PC-9 (cell line): ENCODE data around the gene PARN. TPM values are rescaled to one million over a fixed set of nuclear protein-coding genes. Genes with fewer than 3 reads are reported as not detected.

ENCODE experiments used
- BruUV-seq: library from RNA; stranded (reverse); fragments of 400-500 nt; replicated peaks from 2 replicates; lab custom pipeline; 2021; lab: Mats Ljungman, UMichigan
- CTCF ChIA-PET: fragments of 300-600 bp; sonication (Branson Sonifier 250); formaldehyde crosslinking; loops from one replicate; lab custom pipeline; 2022; ENCODE audit warnings: antibody characterized with exemption; lab: Charles Lee
- POLR2A ChIA-PET: fragments of 300-600 bp; sonication (Branson Sonifier 250); formaldehyde crosslinking; loops from one replicate; lab custom pipeline; 2022; ENCODE audit warnings: antibody characterized with exemption; ENCODE audit not compliant: unreplicated experiment; lab: Charles Lee
- DNase-seq, 2 experiments: peaks; one replicate each; pipeline versions ENCODE4 v3.0.0 to v3.0.0-alpha.2; 2015 to 2022; ENCODE audit warnings: mixed read lengths in 1 of 2
- H2AFZ ChIP-seq: fragments of 200-600 bp; sonication (generic); 2 replicates; pipeline ENCODE4 v1.8.1; 2017; ENCODE audit warnings: antibody characterized with exemption
- H3F3A ChIP-seq: fragments of 200-600 bp; sonication (generic); 2 replicates; pipeline ENCODE4 v1.8.1; 2017; ENCODE audit warnings: antibody characterized with exemption, mild to moderate bottlenecking, low read depth; ENCODE audit not compliant: insufficient read depth
- H3K27ac ChIP-seq: fragments of 200-600 bp; sonication (generic); 2 replicates; pipeline ENCODE4 v1.6.1; 2016; ENCODE audit warnings: mixed run types
- H3K27me3 ChIP-seq: fragments of 200-600 bp; sonication (generic); 2 replicates; pipeline ENCODE4 v1.6.1; 2016; ENCODE audit warnings: low read depth, mixed run types; ENCODE audit not compliant: insufficient read depth
- H3K36me3 ChIP-seq: fragments of 200-600 bp; sonication (generic); 2 replicates; pipeline ENCODE4 v1.6.1; 2016; ENCODE audit warnings: low read depth, mixed run types
- H3K4me1 ChIP-seq: fragments of 200-600 bp; sonication (generic); replicated peaks from 2 replicates; pipeline ENCODE4 v1.6.1; 2016; ENCODE audit warnings: mixed run types; ENCODE audit not compliant: insufficient read depth
- H3K4me2 ChIP-seq: fragments of 200-600 bp; sonication (generic); 2 replicates; pipeline ENCODE4 v1.6.1; 2017; ENCODE audit warnings: mixed run types
- H3K4me3 ChIP-seq: fragments of 200-600 bp; sonication (generic); 2 replicates; pipeline ENCODE4 v1.6.1; 2016; ENCODE audit warnings: mixed run types
- H3K79me2 ChIP-seq: fragments of 200-600 bp; sonication (generic); 2 replicates; pipeline ENCODE4 v1.6.1; 2017; ENCODE audit warnings: low read depth, mixed run types
- H3K9me2 ChIP-seq: fragments of 200-600 bp; sonication (generic); 2 replicates; pipeline ENCODE4 v1.8.1; 2017; ENCODE audit warnings: mild to moderate bottlenecking; ENCODE audit not compliant: insufficient read depth
- H3K9me3 ChIP-seq: fragments of 200-600 bp; sonication (generic); 2 replicates; pipeline ENCODE4 v1.8.1; 2016; ENCODE audit warnings: low read depth; ENCODE audit not compliant: insufficient read depth
- H4K20me1 ChIP-seq: fragments of 200-600 bp; sonication (generic); 2 replicates; pipeline ENCODE4 v1.8.1; 2017; ENCODE audit not compliant: insufficient read depth
- CTCF ChIP-seq: fragments of 200-600 bp; sonication (generic); conservative IDR thresholded peaks from 2 replicates; pipeline ENCODE4 v1.6.1; 2017; ENCODE audit warnings: mixed run types, antibody characterized with exemption, mild to moderate bottlenecking, moderate library complexity
- EZH2 ChIP-seq: fragments of 200-600 bp; sonication (generic); IDR thresholded peaks from 2 replicates; pipeline ENCODE4 v1.8.0; 2017; ENCODE audit warnings: antibody characterized with exemption, low read depth
- intact Hi-C: fragments of 100-400 bp; cut with micrococcal nuclease; formaldehyde crosslinking; loops from one replicate; pipeline ENCODE4 v1.10.0; 2022; ENCODE audit not compliant: unreplicated experiment
- total RNA-seq: library from RNA; stranded (reverse); gene quantifications from 2 replicates; pipeline ENCODE4 v1.2.3, GENCODE V29; 2021

Gene PARN
- total RNA-seq, 1 experiment from 2014 or later = 53.0 TPM

DNA sequence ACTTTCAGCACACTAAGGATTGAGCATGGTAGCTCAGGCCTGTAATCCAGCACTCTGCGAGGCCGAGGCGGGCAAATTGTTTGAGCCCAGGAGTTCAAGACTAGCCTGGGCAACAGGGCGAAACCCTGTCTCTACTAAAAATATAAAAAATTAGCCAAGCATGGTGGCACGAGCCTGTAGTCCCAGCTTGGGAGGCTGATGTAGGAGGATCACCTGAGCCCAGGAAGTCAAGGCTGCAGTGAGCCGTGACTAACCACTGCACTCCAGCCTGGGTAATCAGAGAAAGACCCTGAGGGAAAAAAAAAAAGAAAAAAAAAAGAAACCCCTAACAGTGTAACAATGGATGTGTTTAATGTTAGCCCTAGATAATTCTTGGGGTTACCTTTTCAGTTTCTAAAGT is 24.0 kb downstream of the PARN start:
- intact Hi-C loops = no loop called here
- Histone ChIP-seq H3K27ac (no peak overlapping the region), H3K9me2 (no peaks in the 10 kb centered on the region), H3K27me3 (no peaks in the 10 kb centered on the region), H3K9me3 (no peaks in the 10 kb centered on the region), H3K4me3 (no peak overlapping the region), H3K79me2 (no peaks in the 10 kb centered on the region), H3K36me3 (peaks cover 38% of the 10 kb centered on the region), H2AFZ (no peak overlapping the region), H3K4me1 (no peaks in the 10 kb centered on the region), H3F3A (0 out of 2 replicates have a peak, but pooled peaks cover 7% of the 10 kb centered on the region), H3K4me2 (no peak overlapping the region), H4K20me1 (no peaks in the 10 kb centered on the region)
- ChIA-PET CTCF (interaction anchor here (0.7 kb wide), 1 partner anchor 310 kb away, joined by 4 read pairs; no protein-coding TSS in a partner anchor), POLR2A (no interaction called here)
- no TSS peak for BruUV-seq
- DNase-seq = no peak
- TF ChIP-seq EZH2 (no peak), CTCF (no peak)

- H3K79me2 ChIP-seq = no peaks in the 10 kb centered on the region
- no peaks in the 10 kb centered on the region for H4K20me1 ChIP-seq
- H3K27ac ChIP-seq = no peak overlapping the region
- ChIA-PET POLR2A (interaction anchor here (0.6 kb wide), 1 partner anchor 260 kb away, joined by 4 read pairs; no protein-coding TSS in a partner anchor), CTCF (no interaction called here)
- no peaks in the 10 kb centered on the region for H3K9me3 ChIP-seq
- no peak overlapping the region for H3K4me2 ChIP-seq
- TF ChIP-seq CTCF (no peak), EZH2 (no peak)
- DNase-seq = no peak
- peaks cover 30% of the 10 kb centered on the region; the same call in 1 of the 2 replicates for H3K36me3 ChIP-seq
- no peak overlapping the region for H2AFZ ChIP-seq
- BruUV-seq = no TSS peak
- H3K9me2 ChIP-seq = no peaks in the 10 kb centered on the region
- H3K4me3 ChIP-seq = no peak overlapping the region
- intact Hi-C loops = loop anchor here (5.0 kb wide), 1 partner anchor 355 kb away; no protein-coding TSS in a partner anchor
- no peaks in the 10 kb centered on the region for H3K4me1 ChIP-seq
- H3K27me3 ChIP-seq = no peaks in the 10 kb centered on the region
- 0 out of 2 replicates have a peak, but pooled peaks cover 7% of the 10 kb centered on the region for H3F3A ChIP-seq
Measured at GRCh38 chr16:14602443-14602963, 27.6 kb downstream of the PARN start.

DNA sequence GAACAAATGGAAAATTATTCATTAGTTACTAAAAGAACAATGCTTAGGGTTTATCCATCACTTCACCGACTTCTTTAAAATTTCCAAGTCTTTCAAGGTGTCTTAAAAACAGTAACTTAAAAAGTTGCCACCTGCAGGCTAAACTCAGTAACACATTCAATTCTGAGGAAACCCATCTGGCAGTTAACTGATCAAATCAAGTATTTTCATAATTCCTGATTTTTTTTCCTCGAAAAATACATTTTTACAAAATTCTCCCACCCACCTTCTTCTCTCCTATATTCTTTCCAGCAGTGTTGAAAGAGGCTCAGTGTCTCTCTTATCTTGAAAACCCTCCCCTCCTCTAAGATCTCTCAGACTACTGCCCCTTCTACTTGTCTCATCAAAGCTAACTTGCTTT is 29.9 kb downstream of the PARN start:
- no peak overlapping the region for H2AFZ ChIP-seq
- no peaks in the 10 kb centered on the region for H3K4me1 ChIP-seq
- TF ChIP-seq CTCF = peak; percentile 72
- TF ChIP-seq EZH2 = no peak
- H4K20me1 ChIP-seq = no peaks in the 10 kb centered on the region
- H3K9me3 ChIP-seq = no peaks in the 10 kb centered on the region
- H3K79me2 ChIP-seq = no peaks in the 10 kb centered on the region
- ChIA-PET POLR2A (no interaction called here), CTCF (no interaction called here)
- H3F3A ChIP-seq = 0 out of 2 replicates have a peak, but pooled peaks cover 7% of the 10 kb centered on the region
- H3K4me2 ChIP-seq = no peak overlapping the region
- H3K27me3 ChIP-seq = no peaks in the 10 kb centered on the region
- no peak overlapping the region for H3K27ac ChIP-seq
- BruUV-seq = no TSS peak
- intact Hi-C loops = loop anchor here (5.0 kb wide), 1 partner anchor 353 kb away; no protein-coding TSS in a partner anchor
- H3K9me2 ChIP-seq = no peaks in the 10 kb centered on the region
- peak in 1 of 2 experiments; percentile 43 for DNase-seq
- H3K36me3 ChIP-seq = peaks cover 21% of the 10 kb centered on the region; the same call in 1 of the 2 replicates
- H3K4me3 ChIP-seq = no peak overlapping the region
